OCI-M1 (cell line): ENCODE results near the gene PLCL1.

Experiments
- DNase-seq: peaks from one replicate; lab custom pipeline; 2025; lab: John Stamatoyannopoulos, UW

Gene PLCL1

DNA sequence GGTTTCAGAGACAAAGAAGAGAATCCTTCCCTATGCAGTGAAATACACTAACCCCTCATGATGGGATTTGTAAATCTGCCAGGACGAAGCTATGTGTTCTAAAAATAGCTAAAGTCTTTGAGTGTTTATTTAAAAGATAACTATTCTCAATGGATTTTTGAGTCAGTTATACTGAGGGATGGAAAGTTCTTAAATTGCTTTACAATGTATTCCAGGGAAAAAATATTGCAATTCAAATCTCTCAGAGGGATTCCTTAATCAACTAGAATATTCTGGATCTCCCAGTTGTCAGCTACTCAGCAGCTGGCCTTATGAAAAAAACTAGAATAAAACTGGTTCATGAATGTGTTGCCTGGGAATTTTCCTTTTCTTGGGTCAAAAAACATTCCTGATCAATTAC is 312.4 kb downstream of the PLCL1 start:
- DNase-seq, result no peak

DNA sequence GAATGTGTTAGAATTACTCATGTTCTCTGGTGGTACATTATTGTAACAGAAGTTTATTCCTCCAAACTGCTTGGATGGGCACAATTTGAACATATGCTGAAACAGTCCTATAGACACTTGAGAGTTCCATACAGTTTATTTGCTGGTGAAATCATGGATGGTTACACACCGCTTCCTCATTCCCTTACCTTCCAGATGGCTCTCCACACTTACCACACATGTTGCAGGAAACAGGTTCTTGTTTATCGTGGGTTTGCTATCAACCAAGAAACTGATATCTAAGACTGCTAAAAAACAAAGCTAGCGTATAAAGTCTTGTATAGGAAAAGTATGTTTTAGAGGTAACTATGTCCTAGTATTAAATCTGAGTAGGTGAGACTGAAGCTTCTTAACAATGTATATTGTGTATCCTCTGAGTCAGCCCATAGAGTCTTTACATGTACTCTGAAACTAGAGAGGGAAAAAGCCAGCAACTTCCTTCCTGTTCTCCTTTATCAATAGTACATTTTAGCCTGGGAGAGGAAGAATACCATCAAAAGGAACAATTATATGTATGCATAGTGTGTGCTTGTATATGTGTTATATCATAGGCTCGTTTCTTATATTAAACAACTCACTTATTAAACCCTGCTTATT is 313.1 kb downstream of the PLCL1 start:
- DNase-seq, result no peak

DNA sequence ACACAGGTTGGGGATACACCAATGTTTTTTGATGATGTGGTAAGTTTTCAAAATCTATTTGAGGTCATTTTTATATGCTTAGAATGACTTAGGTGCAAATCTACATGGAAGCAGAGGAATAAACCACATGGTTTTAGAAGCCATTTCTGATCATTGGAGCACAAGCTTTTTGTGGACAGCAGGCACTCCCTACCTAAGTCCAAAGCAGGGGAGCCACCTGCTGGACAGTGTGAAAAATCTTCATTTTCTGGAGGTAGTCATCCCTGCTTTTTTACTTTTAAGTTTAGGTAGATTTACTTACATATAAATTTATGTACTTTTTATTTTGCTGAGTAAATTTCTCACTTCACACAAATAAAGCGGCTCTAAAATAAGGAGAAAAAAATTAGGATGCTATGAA is 323.2 kb downstream of the PLCL1 start:
- DNase-seq, result peak; percentile 78

DNA sequence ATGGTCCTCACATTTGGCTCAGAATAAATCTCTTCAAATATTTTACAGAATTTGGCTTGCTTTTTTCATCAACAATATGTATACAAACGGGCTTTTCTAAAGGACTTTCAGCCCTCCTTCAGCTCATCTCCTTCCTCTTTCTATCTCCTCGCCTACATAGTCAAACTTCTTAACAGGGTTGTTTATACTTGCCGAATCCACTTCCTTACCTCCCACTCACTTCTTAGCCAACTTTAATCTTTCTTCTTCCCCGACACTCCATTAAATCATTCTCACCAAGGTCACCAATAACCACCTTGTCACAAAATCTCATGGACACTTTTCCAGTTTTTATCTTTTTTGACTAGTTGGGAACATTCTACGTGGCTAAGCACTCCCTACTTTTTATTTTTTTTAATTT is 325.2 kb downstream of the PLCL1 start:
- DNase-seq, result peak; percentile 16

DNA sequence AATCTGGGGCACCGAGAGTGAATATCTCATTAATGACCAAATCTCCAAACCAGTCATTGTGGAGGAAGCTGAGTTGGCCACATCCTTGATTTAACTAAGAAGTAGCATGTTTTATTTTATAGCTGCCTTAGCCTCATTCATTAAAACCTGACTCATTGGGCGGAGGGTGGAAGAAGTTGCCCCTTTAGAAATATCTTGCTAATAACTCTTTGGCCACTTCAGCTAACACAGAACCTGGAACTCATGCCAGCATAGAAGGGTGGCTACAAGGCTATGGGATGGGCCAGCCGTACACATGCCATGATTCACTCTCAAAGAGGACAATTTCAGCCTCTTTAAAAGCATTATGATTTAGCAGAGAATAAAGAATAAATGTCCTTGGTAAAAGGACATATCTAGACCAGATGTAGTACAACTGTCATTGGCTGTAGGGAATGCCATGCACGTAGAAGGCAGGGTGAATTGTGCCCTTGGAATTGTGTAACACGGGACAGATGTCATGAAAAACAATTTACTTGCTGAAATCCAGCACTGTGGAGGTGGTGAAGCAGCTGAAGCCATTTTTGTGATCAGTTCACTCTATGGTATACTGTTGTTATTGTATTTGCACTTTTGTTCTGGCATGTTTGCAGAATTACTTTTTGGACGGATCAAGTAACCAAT is 330.0 kb downstream of the PLCL1 start:
- DNase-seq, result no peak

DNA sequence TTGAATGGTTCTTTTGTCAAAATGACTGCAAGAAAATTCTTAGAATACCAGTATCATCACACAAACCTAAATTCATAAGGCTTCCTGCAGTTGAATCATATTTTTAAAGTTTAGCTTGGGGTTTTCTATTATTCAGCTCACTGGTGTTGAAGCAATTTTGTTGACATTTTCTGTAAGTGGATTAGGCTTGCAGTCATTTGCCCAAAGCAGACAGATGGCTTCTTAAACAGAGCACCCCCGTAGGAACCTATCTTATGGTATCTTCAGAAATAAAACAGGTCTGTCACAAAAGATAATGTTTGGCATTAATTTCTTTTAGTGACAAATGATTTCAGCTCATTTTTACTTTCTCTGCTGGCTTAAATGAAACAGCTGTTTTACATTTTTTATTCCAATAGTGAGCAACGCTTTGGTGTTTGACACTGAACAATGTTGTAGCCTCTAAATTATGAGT is 331.1 kb downstream of the PLCL1 start:
- no peak for DNase-seq

DNA sequence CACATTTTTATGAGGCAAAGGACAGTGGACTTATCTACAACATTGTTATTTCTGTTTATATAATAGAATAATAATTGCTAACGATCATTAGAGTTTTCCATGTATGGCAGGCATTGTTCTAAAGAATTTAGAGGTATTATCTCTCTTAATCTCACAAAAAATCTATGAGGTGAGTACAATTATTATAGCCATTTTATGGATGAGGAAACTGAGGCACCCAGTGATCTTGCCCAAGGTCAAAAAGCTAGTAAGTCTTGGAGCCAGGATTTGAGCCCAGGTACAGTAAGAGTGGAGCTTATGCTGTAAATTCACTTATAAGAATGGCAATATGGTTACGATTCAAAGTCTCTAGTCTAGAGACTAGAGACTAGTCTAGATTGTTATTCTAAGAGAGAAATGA is 331.7 kb downstream of the PLCL1 start:
- DNase-seq, result no peak

DNA sequence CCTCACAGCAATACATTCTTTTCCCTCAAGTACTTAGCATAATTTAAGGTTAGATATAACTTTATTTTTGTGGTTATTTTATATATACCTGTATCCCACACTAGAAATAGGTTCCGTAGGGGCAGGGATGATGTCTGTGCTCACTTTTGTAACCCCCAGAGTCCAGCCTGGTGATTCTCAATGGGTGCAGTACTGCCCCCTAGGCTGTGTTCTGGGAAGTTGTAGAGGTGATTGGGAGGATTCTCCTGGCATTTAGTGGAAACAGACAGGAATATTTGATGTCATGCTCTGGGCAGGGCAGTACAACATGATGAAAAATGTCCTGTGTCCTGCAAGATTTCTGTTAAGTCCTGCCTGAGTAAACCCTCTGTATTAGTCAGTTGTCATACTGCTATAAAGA is 333.3 kb downstream of the PLCL1 start:
- DNase-seq, result no peak

DNA sequence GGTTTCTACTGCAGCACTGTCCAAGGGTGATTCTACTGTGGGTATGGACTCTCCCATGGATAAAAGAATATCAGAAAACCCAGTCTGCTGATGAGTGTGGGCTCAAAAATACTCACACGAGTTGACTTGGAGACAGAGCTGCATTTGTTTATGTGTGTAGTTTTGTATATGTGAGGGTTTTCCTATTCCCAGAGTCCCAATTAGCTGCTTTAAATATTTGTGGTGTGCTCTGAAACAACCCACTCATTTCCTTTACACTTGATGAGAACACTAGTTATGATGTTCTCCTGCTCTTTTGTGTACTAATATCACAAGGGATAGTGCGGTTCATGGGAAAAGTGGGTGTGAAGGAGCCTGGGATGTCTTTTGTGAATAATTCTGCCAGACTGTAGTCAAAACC is 337.3 kb downstream of the PLCL1 start:
- DNase-seq, result no peak

DNA sequence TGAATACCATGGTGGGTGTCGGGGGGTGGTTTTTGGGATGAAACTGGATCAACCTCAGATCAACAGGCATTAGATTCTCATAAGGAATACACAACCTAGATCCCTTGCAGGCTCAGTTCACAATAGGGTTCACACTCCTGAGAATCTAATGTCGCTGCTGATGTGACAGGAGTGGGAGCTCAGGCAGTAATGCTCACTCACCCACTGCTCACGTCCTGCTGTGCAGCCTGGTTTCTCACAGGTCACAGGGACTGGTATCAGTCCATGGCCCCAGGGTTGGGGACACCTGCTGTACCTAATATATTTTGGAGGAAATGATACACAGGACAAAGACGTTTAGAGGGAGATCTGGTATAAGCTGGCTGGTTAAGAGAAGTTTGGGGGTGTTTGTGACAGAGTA is 338.8 kb downstream of the PLCL1 start:
- no peak for DNase-seq

DNA sequence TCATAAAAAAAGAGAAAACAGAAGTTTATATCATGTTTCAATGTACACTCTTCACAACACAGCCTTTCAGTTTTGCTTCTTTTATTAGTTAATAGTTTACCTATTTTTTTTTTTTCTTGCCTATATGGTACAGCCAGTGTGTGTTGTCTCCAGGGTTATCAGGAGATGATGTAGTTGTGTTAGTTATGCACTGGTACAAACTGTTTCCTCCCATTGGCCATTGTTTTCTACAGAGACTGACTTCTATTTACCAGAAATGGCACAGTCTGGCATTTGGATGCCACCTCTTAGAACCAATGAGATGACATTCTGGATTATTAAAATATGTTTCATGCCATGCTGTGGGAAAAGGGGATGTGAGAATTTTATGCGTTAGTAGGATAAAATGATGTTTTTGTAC is 339.4 kb downstream of the PLCL1 start:
- no peak for DNase-seq

DNA sequence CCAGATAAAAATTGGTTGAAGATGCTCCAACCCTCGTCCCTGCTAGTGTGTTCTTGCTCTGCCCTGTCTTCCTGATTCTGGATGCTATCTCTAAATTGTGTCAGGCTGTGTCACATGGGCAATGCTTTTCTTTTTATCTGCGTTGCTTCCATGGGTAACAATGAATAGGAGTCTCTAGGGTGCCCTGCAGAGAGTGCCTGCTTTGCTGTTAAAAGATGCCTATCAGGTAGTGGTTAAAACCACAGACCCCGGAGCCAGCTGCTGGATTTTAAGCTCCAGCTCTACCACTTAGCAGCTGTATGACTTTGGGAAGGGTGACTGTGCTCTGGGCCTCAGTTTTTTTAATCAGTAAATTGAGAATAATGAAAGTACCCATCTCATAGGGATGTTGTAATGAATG is 340.3 kb downstream of the PLCL1 start:
- DNase-seq, result peak; percentile 88

DNA sequence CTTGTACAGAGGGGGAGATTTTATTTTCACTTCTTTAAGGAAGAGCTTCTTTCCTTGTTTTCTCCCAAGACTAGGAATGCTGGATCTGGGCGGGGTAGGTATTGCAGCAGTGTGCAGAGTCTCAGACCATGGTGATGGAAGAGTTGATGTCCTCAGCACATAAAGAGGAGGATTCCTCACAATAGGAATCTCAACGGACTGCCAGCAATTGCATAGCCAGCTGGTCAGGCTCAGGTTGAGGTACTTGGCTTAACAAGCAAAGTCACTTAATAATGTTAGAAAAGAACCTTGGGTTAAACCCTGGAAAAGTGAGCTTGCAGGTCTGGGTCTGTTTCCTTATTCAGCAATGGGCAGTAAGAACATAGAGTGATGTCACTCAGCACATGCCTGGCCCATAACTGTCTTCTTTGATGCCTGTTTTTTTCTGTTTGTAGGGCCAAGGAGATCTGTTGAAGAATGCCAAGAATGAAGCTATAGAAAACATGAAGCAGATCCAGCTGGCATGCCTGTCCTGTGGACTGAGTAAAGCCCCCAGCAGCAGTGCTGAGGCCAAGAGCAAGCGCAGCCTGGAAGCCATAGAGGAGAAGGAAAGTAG is 342.1 kb downstream of the PLCL1 start:
- DNase-seq, result no peak

DNA sequence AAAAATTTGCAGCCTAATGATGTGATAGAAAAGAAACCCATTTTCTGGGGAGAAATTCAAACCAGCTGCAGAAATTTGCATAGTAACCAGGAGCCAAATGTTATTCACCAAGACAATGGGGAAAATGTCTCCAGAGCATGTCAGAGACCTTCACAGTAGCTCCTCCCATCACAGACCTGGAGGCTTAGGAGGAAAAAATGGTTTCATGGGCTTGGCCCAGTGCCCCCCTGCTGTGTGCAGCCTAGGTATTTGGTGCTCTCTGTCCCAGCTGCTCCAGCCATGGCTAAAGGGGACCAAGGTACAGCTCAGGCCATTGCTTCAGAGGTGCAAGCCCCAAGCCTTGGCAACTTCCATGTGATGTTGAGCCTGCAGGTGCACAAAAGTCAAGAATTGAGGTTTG is 352.9 kb downstream of the PLCL1 start:
- DNase-seq, result no peak

DNA sequence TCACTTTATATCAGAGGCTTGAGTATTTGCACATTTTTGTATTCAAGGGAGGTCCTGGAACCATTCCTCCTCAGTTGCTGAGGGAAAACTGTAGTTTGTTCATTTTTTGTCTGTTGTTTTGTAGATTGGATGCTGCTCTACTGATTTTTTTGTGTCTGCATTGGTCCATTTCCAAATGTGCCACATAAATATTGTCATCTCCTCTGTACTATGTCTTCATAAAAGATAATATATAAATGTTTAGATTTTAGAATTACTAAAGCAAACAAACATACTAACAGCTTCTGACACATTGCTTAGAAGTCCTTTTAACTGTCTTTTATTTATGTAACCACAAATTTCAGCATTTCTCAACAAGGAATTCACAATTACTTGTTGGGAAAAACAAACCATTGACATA is 356.8 kb downstream of the PLCL1 start:
- DNase-seq, result no peak

DNA sequence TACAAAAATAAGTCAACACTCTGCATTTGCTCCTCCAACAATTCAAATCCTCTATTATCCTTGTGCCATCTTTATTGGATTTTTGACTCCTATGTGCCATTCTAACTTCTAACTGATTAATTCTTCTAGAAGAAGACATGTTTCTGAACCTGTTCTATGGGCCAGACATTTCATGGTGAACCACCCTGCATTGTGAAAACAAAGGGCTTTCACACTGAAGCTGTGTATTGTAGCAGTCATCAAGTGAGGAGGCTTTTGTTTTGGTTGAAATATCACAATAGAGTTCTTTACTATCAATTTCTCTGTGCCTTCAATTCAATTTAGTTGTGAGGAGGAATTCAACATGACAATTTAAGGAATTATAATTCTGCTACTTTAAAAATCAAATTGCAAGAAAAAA is 357.9 kb downstream of the PLCL1 start:
- no peak for DNase-seq

DNA sequence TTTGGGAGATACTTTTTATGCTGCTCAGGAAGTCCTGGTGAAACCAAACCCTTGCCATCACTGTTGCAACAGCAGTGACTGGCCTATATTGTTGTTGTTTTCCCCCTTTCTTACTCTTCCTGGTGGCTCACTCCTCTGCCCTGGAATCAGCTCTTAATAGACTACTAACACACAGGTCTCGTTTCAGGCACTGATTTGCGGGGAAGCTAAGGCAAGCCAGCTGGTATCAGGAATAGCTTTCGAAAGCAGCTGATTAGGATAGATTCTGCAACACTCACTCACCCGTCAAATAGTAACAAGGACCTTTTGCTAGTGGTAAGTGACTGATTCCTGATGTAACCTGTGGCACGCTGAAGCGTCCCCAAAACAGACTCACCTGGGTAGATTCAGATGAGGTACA is 360.4 kb downstream of the PLCL1 start:
- DNase-seq, result no peak

DNA sequence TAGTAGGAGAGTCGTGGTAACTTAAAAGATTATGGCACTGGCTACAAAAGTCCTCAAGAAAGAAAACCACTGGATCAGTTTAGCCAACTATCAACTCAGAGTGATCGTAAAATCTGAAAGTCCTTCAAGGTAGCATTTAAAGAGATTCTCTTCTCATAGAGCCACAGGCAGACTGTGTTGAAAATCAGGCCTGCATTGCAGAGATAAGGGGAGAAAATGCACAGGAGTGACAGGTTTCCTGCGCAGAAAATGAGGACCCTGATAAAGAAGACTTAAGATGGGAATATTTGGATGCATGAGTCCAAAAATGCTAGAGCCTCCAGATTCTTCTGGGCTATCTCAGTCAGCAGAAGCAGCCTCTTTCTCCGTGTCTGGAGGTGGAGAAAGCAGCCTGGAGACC is 360.9 kb downstream of the PLCL1 start:
- no peak for DNase-seq

DNA sequence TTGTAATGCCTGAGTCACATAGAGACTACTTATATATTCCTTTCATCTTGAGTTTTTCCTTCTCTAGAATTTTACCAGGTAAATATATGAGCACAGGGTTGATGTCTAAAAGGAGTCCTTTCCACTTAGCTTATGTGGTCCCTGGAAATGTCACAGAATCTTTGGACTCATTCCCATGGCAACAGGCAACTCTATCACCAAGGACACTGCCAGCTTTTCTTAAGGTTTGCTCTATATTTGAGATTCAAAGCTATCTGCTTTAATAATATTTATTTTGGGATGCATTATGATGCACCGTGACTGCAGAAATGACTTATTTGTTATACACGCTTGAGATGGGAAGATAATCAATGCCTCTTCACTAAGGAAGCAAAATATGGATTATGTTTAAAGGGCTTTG is 363.0 kb downstream of the PLCL1 start:
- DNase-seq, result no peak

DNA sequence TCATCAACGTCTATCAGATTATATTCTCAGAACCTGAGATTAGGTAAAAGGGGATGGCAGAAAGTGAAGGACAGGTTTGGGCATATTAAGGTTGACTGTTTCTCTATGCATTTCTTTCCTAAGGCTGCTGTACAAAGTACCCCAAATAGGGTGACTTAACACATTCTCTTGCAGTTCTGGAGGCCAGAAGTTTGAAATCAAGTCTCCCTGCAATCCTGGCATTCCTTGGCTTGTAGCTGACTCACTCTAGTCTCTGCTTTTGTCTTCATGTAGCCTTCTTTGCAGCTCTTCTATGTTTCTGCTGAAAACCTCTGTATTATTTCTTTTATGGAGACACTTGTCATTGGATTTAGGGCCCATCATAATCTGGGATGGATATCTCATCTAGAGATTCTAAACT is 364.3 kb downstream of the PLCL1 start:
- no peak for DNase-seq

DNA sequence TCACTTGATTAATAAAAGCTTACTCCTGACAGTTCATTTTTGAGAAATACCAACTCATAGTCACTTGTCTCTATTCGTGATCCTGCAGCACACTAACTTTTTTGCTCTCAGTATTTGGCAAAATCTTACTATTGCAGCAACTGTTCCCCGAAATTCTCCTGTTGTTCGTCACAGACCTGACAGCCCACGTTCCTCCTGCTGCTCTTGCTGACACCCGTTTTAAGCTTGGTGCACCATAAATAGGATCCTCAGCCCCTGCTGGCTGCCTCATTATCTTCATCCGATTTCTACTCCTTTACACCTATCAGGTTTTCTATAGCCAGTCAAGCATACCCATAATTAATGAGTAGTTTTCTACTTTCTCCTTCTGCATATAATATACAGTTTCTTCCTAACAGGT is 368.8 kb downstream of the PLCL1 start:
- no peak for DNase-seq

DNA sequence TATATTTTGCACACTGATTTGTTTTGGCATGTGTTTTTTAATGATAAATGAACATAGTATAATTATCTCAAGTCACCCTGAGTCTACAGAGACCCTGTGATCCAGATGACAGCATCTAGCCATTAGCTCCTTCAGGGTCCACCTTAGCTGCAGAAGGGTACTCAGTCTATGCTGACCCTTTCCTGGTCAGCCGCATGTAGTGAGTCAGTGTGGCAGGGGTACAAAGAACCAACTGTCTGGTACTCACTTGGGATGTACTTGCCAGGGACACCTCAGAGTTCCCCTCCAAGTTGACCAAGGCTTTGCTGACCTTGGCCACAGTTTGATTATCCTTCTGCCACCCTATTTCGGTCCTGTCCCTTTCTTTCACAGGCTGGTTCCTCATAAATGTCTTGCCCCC is 369.5 kb downstream of the PLCL1 start:
- no peak for DNase-seq

DNA sequence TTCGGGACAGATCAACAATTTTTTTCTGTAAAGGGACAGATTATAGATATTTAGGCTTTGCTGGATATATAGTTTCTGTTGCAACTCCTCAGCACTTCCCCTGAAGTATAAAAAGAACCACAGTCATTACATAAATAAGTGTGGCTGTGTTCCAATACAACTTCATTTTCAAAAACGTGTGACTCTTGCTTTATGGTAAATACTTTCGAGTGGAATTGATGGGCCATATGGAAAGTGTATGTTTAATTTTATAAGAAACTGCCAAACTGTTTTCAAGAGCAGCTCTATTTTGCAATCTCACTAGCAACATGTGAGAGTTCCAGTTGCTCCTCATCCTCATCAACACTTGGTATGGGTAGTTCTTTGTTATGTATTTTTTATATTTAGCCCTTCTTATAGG is 370.9 kb downstream of the PLCL1 start:
- DNase-seq, result no peak

DNA sequence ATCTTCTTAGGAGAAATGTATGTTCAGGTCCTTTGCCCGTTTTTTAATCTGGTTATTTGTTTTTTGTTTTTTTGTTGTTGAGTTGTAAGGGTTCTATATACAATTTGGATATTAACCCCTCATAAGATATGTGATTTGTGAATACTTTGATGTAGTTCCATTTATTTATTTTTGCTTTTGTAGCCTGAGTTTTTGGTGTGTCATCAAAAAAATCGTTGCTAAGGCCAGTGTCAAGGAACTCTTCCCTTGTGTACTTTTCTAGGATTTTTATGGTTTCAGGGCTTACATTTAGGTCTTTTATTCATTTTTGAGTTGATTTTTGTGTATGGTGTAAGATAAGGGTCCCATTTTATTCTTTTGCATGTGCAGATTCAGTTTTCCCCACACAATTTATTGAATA is 372.6 kb downstream of the PLCL1 start:
- DNase-seq, result no peak
